ENCODE measurements around the gene CPEB2.

- no peak for TF ChIP-seq POLR2AphosphoS5 (IDR thresholded peaks at IDR 0.05; ENCODE audit: low read depth)
- no peak for TF ChIP-seq CTCF (IDR thresholded peaks at IDR 0.05; ENCODE audit: insufficient read depth, low read length)
Measured at GRCh38 chr4:15109600-15109999, 107.3 kb downstream of the CPEB2 start.

All from HL-60 (cell line).